ENCODE results near the gene ADGRA3.
"Not testable (repeated sequence)": the region's sequence is repeated elsewhere in the genome, so short reads cannot be mapped to it uniquely, and the experiment has no call there.

Gene ADGRA3

DNA sequence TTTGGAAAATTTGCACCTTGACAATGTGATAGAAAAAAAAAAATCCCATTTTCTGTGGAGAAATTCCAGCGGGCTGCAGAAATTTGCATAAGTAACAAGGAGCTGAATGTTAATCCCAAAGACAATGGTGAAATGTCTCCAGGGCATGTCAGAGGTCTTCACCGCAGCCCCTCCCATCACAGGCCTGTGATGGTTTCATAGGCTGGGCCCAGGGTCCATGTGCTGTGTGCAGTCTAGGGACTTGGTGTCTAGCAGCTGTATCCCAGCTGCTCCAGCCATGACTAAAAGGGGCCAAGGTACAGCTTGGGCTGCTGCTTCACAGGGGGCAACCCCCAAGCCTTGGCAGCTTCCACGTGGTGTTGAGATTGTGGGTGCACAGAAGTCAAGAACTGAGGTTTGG lies 85.2 kb downstream of the ADGRA3 start:
- DNase-seq, result no peak

GRCh38 chr4:22428441-22428840 lies 87.4 kb downstream of the ADGRA3 start:
- no peak for DNase-seq

- no peak for DNase-seq
Observed at GRCh38 chr4:22427675-22428074, 88.2 kb downstream of the ADGRA3 start.

DNA sequence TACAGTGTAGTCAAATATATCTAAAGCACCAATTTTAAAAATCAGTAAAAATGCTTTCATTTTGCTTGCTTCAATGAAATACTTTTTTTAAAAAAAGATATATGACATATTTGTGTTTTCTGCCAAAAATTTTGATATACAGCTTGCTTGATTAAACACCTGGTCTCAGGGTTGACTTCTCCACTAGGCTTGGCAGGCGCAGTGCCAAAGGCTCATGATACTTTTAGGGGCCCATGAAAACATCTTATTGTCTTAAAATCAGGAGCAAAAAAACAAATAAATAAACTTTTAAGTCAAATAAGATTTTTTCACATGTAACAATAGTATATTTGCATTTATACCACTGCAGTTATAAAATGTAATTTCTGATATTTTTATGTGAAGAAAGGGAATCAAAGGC lies 95.6 kb downstream of the ADGRA3 start:
- no peak for DNase-seq

- no peak for DNase-seq
Observed at GRCh38 chr4:22417408-22417807, 98.5 kb downstream of the ADGRA3 start.

GRCh38 chr4:22416403-22416802 lies 99.5 kb downstream of the ADGRA3 start:
- DNase-seq, result no peak

DNA sequence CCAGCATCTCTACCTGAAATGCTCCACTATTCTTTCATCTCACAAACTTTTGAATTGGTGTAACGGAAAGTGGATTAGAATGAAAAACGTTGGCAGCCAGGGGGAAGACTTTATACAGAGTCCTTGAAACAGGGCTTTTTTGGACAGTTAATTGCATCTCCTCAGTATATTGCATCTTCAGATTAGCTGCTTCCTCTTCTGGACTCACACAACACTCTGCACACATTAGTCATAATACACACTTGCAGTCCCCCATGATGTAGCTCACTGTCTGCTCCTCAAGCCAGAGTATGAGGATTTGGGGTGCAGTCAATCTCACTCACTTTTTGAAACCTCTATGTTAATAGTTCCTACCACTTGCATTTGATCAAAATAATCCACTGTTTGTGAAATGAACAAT lies 101.0 kb downstream of the ADGRA3 start:
- DNase-seq, result no peak

- no peak for DNase-seq
Observed at GRCh38 chr4:22413471-22413870, 102.4 kb downstream of the ADGRA3 start.

GRCh38 chr4:22412013-22412412 lies 103.9 kb downstream of the ADGRA3 start:
- no peak for DNase-seq

DNA sequence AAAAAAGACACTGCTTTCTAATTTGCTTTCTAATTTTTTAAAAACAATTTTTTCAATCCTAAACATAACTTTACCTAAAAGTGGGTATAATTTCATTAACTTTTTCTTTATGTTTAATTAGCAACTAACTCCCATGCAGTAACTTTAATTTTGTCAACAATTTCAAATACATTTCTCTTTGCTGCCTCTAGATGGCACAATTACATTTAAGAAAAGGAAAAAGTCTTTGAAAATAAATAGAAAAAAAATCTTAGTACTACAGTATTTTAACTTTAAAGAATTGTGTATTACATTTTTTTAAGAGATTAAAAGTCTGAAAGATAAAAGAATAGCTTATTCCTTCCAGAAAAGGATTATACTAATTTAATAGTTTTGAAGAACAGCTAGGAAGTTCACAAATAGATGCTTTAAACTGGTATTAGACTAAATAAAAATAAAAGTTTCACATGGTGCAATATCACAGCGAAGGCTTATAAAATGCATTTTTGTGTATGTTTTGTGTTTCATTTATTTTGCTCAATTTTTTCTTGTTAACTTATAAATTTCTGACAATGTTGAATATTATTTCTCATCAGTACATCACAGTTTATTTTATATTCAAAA lies 105.1 kb downstream of the ADGRA3 start:
- no peak for DNase-seq

DNA sequence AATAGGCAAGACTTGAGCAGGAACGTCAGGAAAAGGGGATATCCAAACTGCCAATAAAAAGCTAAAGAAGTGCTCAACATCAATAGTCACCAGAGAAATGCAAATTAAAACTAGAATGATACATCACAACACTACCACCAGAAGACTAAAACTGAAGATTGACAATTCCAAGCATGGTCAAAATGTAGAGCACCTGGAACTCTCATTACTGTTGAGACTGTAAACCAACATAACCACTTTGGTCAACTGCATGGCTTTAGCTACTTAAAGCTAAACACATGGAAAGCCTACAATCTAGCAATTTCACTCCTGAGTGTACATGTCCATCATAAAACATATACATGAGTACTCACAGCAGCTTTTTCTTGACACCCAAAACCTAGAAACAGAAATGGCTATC lies 107.4 kb downstream of the ADGRA3 start:
- DNase-seq, result no peak

- DNase-seq, result no peak
Observed at GRCh38 chr4:22407361-22407760, 108.5 kb downstream of the ADGRA3 start.

DNA sequence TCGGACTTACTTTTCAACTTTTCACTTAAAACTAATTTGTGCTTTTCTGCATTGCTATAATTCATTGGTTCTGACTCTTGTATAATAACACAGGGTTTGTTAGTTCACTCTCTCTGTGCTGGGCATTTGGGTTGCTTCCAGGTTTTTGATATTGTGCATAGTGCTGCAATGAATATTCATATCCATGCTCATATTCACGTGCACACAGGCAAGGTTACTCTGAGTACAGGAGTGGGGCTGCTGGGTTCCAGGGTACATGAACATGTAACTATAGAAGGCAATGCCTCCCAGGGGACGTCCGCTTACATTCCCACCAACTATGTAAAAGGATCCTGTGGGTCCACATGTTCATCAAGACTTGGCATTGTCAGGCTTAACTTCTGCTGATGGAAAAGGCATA lies 117.2 kb downstream of the ADGRA3 start:
- DNase-seq, result no peak

DNA sequence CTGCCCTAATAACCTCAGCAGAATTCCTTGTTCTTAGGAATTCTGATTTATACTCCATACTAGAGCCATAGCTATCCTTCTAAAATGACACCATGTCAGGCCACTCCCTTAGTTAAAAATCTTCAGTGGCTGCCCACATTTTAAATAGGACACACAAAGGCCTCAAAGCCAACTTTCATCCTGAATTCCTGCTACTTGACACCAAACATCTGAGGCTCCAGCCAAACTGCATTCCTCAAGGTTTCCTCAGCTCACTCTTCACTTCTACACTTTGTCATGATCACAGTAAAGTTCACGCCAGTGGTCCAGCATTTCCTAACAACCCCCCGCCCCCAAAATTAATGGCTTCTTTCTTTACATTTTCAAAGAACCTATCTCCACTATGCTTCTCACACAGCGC lies 124.3 kb downstream of the ADGRA3 start:
- no peak for DNase-seq

DNA sequence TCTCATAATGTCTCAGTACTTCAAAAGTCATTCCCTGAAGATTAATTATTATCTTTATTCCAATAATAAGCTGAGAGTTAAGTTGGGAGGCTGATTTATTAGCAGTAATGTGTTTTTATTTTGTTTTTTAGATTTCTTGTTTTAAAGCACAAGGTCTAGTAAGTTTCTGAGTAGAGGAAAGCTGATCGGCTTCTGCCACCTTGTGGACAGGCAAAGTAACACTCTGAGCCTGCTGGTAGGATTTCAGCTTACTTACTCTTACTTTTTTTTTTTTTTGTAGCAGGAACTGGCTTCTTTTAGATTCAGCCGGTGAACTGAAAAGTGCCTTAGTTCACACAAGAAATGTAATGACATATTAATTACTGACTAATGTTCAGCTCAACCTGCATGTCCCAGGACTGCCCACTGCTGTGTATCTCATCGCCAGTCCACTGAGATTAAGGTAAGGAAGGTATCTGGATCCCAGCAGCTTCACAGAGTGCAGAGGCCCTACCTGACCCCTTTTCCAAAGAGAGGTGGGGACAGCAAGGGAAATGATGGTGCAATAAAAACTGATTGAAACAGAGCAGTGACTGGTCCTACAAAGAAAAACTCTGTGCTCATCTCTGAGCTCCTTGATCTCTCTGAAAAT lies 126.5 kb downstream of the ADGRA3 start:
- no peak for DNase-seq

GRCh38 chr4:22385611-22386011 lies 130.3 kb downstream of the ADGRA3 start:
- no peak for DNase-seq

DNA sequence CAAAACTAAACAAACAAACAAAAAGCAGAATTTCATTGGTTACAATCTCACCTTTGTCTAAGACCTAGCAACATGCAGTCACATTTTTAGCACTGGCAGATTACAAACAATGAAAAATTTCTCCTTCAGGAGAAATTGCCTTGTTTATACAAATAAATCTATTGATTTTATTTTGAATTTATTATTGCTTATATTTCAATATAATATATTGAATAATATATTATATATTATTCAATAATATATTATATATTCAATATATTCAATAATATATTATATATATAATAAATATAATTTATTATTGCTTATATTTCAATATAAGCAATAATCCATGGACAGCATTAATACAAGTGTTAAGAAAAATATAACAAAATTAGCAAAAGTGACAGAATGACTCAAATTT lies 131.7 kb downstream of the ADGRA3 start:
- DNase-seq, result no peak

DNA sequence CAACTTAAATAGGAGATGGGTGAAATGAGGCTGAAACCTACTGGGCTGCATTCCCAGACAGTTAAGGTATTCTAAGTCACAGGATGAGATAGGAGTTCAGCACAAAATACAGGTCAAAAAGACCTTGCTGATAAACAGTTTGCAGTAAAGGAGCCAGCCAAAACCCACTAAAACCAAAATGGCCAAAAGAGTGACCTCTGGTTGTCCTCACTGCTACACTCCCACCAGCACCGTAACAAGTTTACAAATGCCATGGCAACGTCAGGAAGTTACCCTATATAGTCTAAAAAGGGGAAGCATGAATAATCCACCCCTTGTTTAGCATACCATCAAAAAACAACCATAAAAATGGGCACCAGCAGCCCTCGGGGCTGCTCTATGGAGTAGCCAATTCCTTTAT lies 133.7 kb downstream of the ADGRA3 start:
- DNase-seq, result not testable (repeated sequence)

GRCh38 chr4:22372986-22373385 lies 142.9 kb downstream of the ADGRA3 start:
- DNase-seq, result no peak

GRCh38 chr4:22369901-22370562 lies 145.8 kb downstream of the ADGRA3 start:
- no peak for DNase-seq

DNA sequence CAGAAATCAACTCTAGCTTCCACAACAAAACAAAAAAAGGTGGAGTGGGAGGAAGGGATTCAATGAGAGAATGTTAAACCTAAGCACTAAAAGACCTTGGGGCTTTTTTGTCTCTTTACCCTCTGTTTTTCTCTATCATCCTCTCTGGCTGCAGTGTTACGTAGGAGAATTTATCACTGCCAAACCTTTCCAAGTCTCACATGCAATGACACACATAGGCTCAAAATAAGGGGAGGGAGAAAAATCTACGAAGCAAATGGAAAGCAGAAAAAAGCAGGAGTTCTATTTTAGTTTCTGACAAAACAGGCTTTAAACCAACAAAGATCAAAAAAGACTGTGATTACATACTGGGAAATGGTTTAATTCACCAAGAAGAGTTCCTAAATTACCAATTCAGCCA lies 152.1 kb downstream of the ADGRA3 start:
- no peak for DNase-seq

GRCh38 chr4:22363036-22363435 lies 152.8 kb downstream of the ADGRA3 start:
- DNase-seq, result no peak

DNA sequence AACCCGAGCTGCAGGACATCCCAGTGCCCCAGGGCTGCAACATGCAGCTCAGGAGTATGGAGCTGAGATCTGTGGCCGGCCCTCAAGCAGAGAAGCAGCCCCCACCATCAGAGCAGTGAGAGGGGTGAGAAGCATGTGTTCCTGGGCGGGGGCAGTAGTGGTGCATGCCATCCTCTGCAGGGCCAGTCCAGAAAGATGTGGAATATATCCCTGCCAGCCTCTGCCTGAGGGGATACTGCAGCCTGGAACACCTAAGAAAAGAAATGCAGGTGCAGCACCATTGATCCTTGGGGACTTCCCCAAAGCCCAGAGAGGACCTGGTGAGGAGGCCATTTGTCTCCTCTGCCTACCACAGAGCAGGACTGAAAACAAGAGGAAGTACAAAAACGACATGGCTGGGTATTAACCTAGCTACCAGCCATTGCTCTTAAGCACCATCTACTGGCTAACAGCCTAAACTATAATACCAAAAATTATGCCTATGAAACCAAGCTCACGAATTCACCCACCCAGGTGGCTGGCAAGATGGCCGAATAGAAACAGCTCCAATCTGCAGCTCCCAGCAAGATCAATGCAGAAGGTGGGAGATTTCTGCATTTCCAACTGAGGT lies 158.8 kb downstream of the ADGRA3 start:
- DNase-seq, result no peak

GRCh38 chr4:22348410-22348809 lies 167.5 kb downstream of the ADGRA3 start:
- no peak for DNase-seq
